ENCODE data around the gene SARS1. TPM values are rescaled to one million over a fixed set of nuclear protein-coding genes. Genes with fewer than 3 reads are reported as not detected.

The SARS1 gene
- total RNA-seq, 1 donor from 2014 or later = 364 TPM

GRCh38 chr1:109246141-109246551 is 32.4 kb downstream of the SARS1 start:
- Mint-ChIP-seq H3K27me3 (ENCODE audit: unreplicated experiment) (no peaks in the 10 kb centered on the region), H3K36me3 (ENCODE audit: unreplicated experiment) (no peaks in the 10 kb centered on the region), H3K27ac (ENCODE audit: unreplicated experiment) (no peak overlapping the region), H3K4me3 (ENCODE audit: unreplicated experiment) (no peak overlapping the region), H3K9me3 (ENCODE audit: unreplicated experiment) (no peaks in the 10 kb centered on the region), H3K4me1 (ENCODE audit: unreplicated experiment) (peaks cover 14% of the 10 kb centered on the region)
- TF ChIP-seq CTCF (IDR thresholded peaks at IDR 0.05) = no peak
- DNase-seq (ENCODE audit: extremely low spot score, unreplicated experiment) = no peak

GRCh38 chr1:109247401-109248365 is 34.0 kb downstream of the SARS1 start:
- no peak overlapping the region for H3K27ac Mint-ChIP-seq (ENCODE audit: unreplicated experiment)
- no peak for TF ChIP-seq CTCF (IDR thresholded peaks at IDR 0.05)
- no peaks in the 10 kb centered on the region for H3K27me3 Mint-ChIP-seq (ENCODE audit: unreplicated experiment)
- no peaks in the 10 kb centered on the region for H3K36me3 Mint-ChIP-seq (ENCODE audit: unreplicated experiment)
- no peak overlapping the region for H3K4me3 Mint-ChIP-seq (ENCODE audit: unreplicated experiment)
- no peak for DNase-seq (ENCODE audit: extremely low spot score, unreplicated experiment)
- H3K9me3 Mint-ChIP-seq (ENCODE audit: unreplicated experiment) = no peaks in the 10 kb centered on the region
- H3K4me1 Mint-ChIP-seq (ENCODE audit: unreplicated experiment) = peaks cover 7% of the 10 kb centered on the region

- Mint-ChIP-seq H3K27me3 (ENCODE audit: unreplicated experiment) (no peaks in the 10 kb centered on the region), H3K36me3 (ENCODE audit: unreplicated experiment) (no peaks in the 10 kb centered on the region), H3K4me3 (ENCODE audit: unreplicated experiment) (no peak overlapping the region), H3K27ac (ENCODE audit: unreplicated experiment) (no peak overlapping the region), H3K9me3 (ENCODE audit: unreplicated experiment) (no peaks in the 10 kb centered on the region), H3K4me1 (ENCODE audit: unreplicated experiment) (peaks cover 11% of the 10 kb centered on the region)
- TF ChIP-seq CTCF (IDR thresholded peaks at IDR 0.05) = no peak
- no peak for DNase-seq (ENCODE audit: extremely low spot score, unreplicated experiment)
These were observed 34.7 kb downstream of the SARS1 start for GRCh38 chr1:109248444-109248796.

GRCh38 chr1:109248797-109249629 is 35.3 kb downstream of the SARS1 start, which contains the start of gene CELSR2:
CELSR2 (plus strand) TSS chr1:109249539; CDS start chr1:109250080, 541 bp downstream.
- no peak for TF ChIP-seq CTCF (IDR thresholded peaks at IDR 0.05)
- Mint-ChIP-seq H3K9me3 (ENCODE audit: unreplicated experiment) (no peaks in the 10 kb centered on the region), H3K36me3 (ENCODE audit: unreplicated experiment) (no peaks in the 10 kb centered on the region), H3K27me3 (ENCODE audit: unreplicated experiment) (no peaks in the 10 kb centered on the region), H3K4me1 (ENCODE audit: unreplicated experiment) (peaks cover 17% of the 10 kb centered on the region), H3K27ac (ENCODE audit: unreplicated experiment) (no peak within 1 kb of the TSS), H3K4me3 (ENCODE audit: unreplicated experiment) (peak within 1 kb of the TSS; percentile 65)
- DNase-seq (ENCODE audit: extremely low spot score, unreplicated experiment) = no peak

Measured in osteocyte (in vitro differentiated cells).